ENCODE data around the gene MTCL3.
"Not testable (repeated sequence)": the region's sequence is repeated elsewhere in the genome, so short reads cannot be mapped to it uniquely, and the experiment has no call there.

Gene MTCL3

DNA sequence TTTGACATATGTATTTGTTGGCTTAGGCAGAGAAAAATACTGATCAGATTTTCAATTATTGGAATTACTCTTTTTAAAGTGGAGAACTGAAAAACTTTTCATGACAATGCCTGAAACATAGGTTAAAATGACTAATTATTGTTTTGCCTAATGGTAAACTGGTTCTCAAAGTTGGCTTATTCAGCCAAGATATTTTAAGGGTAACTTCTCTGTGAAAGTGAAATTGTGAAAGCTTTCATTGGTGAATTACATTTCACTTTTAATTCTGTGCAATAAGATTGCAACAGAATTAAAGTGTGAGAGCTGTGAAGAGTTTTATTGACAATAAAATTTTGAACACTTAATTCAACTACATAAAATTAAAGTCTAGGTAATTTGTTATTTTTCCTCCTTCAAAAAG, 84.5 kb downstream of the MTCL3 start (continued):
- no peak for TF ChIP-seq ATF3 (IDR thresholded peaks at IDR 0.05)
- TF ChIP-seq SIN3A (IDR thresholded peaks at IDR 0.05; ENCODE audit: low read depth) = no peak

DNA sequence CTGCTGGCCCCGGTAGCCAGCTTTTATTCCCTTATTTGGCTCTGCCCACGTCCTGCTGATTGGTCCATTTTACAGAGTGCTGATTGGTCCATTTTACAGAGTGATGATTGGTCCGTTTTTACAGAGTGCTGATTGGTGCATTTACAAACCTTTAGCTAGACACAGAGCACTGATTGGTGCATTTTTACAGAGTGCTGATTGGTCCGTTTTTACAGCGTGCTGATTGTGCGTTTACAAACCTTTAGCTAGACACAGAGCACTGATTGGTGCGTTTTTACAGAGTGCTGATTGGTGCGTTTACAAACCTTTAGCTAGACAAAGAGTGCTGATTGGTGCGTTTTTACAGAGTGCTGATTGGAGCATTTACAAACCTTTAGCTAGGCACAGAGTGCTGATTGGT, 90.6 kb downstream of the MTCL3 start:
- H3K36me3 ChIP-seq (ENCODE audit: control insufficient read depth in 1 of 2, insufficient read depth in 2 of 2, low read length in 2 of 2); BruUV-seq (replicated peaks); H3K27ac ChIP-seq (ENCODE audit: low read depth, low read length); ATAC-seq; POLR2A ChIA-PET; DNase-seq (ENCODE audit: low read depth, low spot score); CTCF ChIA-PET; H2AFZ ChIP-seq (ENCODE audit: low read depth, low read length, poor library complexity, severe bottlenecking); H3K27me3 ChIP-seq (ENCODE audit: insufficient read depth, low read length); H3K4me1 ChIP-seq (ENCODE audit: control insufficient read depth in 1 of 2, insufficient read depth in 2 of 2, low read length in 2 of 2); H3K4me2 ChIP-seq (ENCODE audit: low read length); H3K9me3 ChIP-seq (ENCODE audit: control insufficient read depth in 1 of 2, insufficient read depth in 1 of 2, low read depth in 1 of 2, low read length in 2 of 2); H3K4me3 ChIP-seq (replicated peaks in 1 of 2; ENCODE audit: low read depth in 1 of 2, low read length in 2 of 2); H4K20me1 ChIP-seq (ENCODE audit: insufficient read depth); H3K9me2 ChIP-seq (ENCODE audit: insufficient read depth); intact Hi-C loops (cut with micrococcal nuclease); H3K9ac ChIP-seq (ENCODE audit: low read length); RAD21 ChIA-PET (ENCODE audit: low non-redundant PET in 1 of 2, low total read pairs in 2 of 2, uncharacterized antibody in 2 of 2, unreplicated experiment in 2 of 2); H3K79me2 ChIP-seq (ENCODE audit: insufficient read depth, low read length): not testable (repeated sequence)

DNA sequence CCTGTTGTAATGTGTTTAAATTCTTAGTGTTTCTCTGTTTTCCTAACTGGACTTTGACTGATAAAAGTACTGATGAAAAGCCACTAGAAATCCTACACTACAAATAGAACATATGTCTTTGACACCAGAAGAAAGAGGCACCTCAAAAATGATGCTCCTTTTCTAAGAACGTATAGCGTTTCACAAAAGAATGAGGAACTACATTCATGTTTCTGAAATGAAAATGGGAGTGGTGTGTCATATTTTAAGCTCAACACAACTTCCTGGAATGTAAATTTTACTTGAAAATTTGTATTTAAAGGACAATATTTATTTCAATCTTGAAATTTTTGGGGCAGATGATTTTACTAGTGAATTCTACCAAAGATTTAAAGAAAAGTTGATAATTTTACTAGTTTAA, 95.2 kb downstream of the MTCL3 start:
- intact Hi-C loops (cut with micrococcal nuclease) = no loop called here
- no TSS peak for BruUV-seq (replicated peaks)

More for the DNA sequence above, 95.2 kb downstream of the MTCL3 start:
- Histone ChIP-seq H3K27me3 (ENCODE audit: insufficient read depth, low read length) (no peaks in the 10 kb centered on the region), H3K9me3 (ENCODE audit: control insufficient read depth in 1 of 2, insufficient read depth in 1 of 2, low read depth in 1 of 2, low read length in 2 of 2) (no peaks in the 10 kb centered on the region), H3K9me2 (ENCODE audit: insufficient read depth) (no peaks in the 10 kb centered on the region), H3K4me3 (replicated peaks in 1 of 2; ENCODE audit: low read depth in 1 of 2, low read length in 2 of 2) (no peak overlapping the region), H3K27ac (ENCODE audit: low read depth, low read length) (no peak overlapping the region), H4K20me1 (ENCODE audit: insufficient read depth) (no peaks in the 10 kb centered on the region), H2AFZ (ENCODE audit: low read depth, low read length, poor library complexity, severe bottlenecking) (no peak overlapping the region), H3K36me3 (ENCODE audit: control insufficient read depth in 1 of 2, insufficient read depth in 2 of 2, low read length in 2 of 2) (no peaks in the 10 kb centered on the region), H3K4me1 (ENCODE audit: control insufficient read depth in 1 of 2, insufficient read depth in 2 of 2, low read length in 2 of 2) (peaks cover 0 to 14% of the 10 kb centered on the region in 2 experiments; a peak in 2 of 4 replicates), H3K4me2 (ENCODE audit: low read length) (no peak overlapping the region), H3K79me2 (ENCODE audit: insufficient read depth, low read length) (no peaks in the 10 kb centered on the region), H3K9ac (ENCODE audit: low read length) (no peak overlapping the region)
- ChIA-PET POLR2A (no interaction called here), CTCF (no interaction called here), RAD21 (ENCODE audit: low non-redundant PET in 1 of 2, low total read pairs in 2 of 2, uncharacterized antibody in 2 of 2, unreplicated experiment in 2 of 2) (no interaction called here)
- no peak for TF ChIP-seq TCF7L2 (IDR thresholded peaks at IDR 0.05; ENCODE audit: borderline replicate concordance, extremely low read depth, insufficient read depth, insufficient read length)
- no peak for TF ChIP-seq REST (IDR thresholded peaks at IDR 0.05; ENCODE audit: low read depth)
- TF ChIP-seq, protein P1, sequence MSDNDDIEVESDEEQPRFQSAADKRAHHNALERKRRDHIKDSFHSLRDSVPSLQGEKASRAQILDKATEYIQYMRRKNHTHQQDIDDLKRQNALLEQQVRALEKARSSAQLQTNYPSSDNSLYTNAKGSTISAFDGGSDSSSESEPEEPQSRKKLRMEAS (IDR thresholded peaks at IDR 0.05) = no peak
- TF ChIP-seq EZH2 (IDR thresholded peaks at IDR 0.05) = no peak
- TF ChIP-seq EZH2phosphoT487 (IDR thresholded peaks at IDR 0.05; ENCODE audit: borderline replicate concordance) = no peak
- no peak for TF ChIP-seq ATF3 (IDR thresholded peaks at IDR 0.05)
- no peak for TF ChIP-seq CBX3 (IDR thresholded peaks at IDR 0.05; ENCODE audit: low read depth)
- DNase-seq (ENCODE audit: low read depth, low spot score) = no peak
- no peak for ATAC-seq
